B cell (primary cell): ENCODE results near the gene FAM219A.

Source experiments
- EZH2 ChIP-seq: IDR thresholded peaks from 2 replicates; pipeline ENCODE4 v1.6.1; 2012; ENCODE audit warnings: borderline replicate concordance, low read depth, mild to moderate bottlenecking, moderate library complexity, low read length; ENCODE audit not compliant: insufficient read depth, poor library complexity, severe bottlenecking
- TF ChIP-seq, protein P1 (sequence below): fragments of 200-600 bp; IDR thresholded peaks from one replicate; pipeline ENCODE4 v1.8.0; 2022; ENCODE audit warnings: antibody characterized with exemption, mild to moderate bottlenecking

DNA sequence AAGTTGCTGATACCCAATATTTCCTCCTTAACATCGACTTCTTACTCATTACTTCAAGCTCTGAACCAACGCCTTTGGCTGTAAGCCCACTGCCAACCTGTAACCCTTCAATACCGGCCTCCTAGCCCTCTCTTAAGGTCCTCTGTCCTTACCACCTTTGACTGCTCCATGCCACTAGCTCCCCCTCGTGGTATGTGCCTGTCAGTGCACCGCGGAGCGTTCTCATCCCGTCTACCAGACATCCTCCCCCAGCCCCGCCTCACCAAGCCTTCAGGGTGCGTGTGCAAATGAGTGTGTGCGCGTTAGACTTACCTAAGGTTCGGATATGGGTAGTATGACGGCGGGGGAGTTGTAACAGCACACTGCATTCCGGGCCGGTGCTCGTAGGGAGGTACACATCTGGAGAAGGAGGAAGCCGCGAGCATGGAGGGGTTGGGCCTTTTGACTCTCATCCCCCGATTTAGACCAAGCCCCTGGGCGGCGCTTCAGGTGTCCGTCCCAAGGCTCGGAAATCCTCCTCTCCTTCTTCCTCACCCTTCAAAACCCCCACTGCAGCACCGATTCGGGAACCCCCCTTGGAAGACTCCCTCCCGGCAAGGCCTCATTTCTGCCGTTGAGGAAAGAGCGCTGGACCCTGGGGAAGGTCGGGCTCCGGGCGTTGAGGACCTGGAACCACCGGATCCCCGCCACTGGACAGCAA lies 78.9 kb downstream of the FAM219A start:
- TF ChIP-seq, protein P1, sequence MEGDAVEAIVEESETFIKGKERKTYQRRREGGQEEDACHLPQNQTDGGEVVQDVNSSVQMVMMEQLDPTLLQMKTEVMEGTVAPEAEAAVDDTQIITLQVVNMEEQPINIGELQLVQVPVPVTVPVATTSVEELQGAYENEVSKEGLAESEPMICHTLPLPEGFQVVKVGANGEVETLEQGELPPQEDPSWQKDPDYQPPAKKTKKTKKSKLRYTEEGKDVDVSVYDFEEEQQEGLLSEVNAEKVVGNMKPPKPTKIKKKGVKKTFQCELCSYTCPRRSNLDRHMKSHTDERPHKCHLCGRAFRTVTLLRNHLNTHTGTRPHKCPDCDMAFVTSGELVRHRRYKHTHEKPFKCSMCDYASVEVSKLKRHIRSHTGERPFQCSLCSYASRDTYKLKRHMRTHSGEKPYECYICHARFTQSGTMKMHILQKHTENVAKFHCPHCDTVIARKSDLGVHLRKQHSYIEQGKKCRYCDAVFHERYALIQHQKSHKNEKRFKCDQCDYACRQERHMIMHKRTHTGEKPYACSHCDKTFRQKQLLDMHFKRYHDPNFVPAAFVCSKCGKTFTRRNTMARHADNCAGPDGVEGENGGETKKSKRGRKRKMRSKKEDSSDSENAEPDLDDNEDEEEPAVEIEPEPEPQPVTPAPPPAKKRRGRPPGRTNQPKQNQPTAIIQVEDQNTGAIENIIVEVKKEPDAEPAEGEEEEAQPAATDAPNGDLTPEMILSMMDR = peak; percentile 96
- no peak for TF ChIP-seq EZH2
